Thyroid gland (tissue), 4 donors: ENCODE results near the gene IRAK3. TPM values are rescaled to one million over a fixed set of nuclear protein-coding genes. Genes with fewer than 3 reads are reported as not detected.
A peak's percentile ranks its signal among the peaks of the same experiment; 100 is the strongest.

ENCODE experiments used
- DNase-seq, 2 donors: peaks; one replicate each; pipeline ENCODE4 v3.0.0-alpha.2; 2019
- H3K27ac ChIP-seq, 3 donors: fragments of 200-600 bp; sonication (generic); 1 replicate in 2 of 3; 2 replicates in 1 of 3; pipeline ENCODE4 v1.5.1; 2016 to 2019; ENCODE audit warnings: mild to moderate bottlenecking in 1 of 3, moderate library complexity in 1 of 3
- H3K27me3 ChIP-seq: fragments of 200-600 bp; sonication (generic); one replicate; pipeline ENCODE4 v1.5.1; 2019
- H3K36me3 ChIP-seq, 2 donors: fragments of 200-600 bp; sonication (generic); one replicate each; pipeline ENCODE4 v1.5.1; 2016 to 2019
- H3K4me1 ChIP-seq, 2 donors: fragments of 200-600 bp; sonication (generic); one replicate each; pipeline ENCODE4 v1.5.1; 2017 to 2019
- H3K4me3 ChIP-seq, 3 donors: fragments of 200-600 bp; sonication (generic); replicated peaks in 1 of 3; 1 replicate in 2 of 3; 2 replicates in 1 of 3; pipeline ENCODE4 v1.5.1; 2016; ENCODE audit warnings: mild to moderate bottlenecking in 1 of 3
- H3K9me3 ChIP-seq: fragments of 200-600 bp; sonication (generic); one replicate; pipeline ENCODE4 v1.5.1; 2017
- POLR2A ChIP-seq, 2 donors: fragments of 450-650 bp; IDR thresholded peaks; one replicate each; pipeline ENCODE4 v1.6.1; 2017; ENCODE audit warnings: antibody characterized with exemption in 2 of 2, mild to moderate bottlenecking in 2 of 2, moderate library complexity in 1 of 2
- WGBS, 2 donors: methylation state at CpG; one replicate each; pipeline ENCODE4 v1.1.5; 2017; 5-methylcytosine and 5-hydroxymethylcytosine counted together
- intact Hi-C: fragments of 100-400 bp; cut with DNase I; formaldehyde crosslinking; loops from one replicate; pipeline ENCODE4 v1.15.1; 2023
- total RNA-seq, 4 donors: library from RNA; depleted of rRNA; stranded (reverse); fragments of >200 nt; gene quantifications; one replicate each; pipeline ENCODE4 v1.2.3, GENCODE V29; 2016
- TF ChIP-seq, protein P1 (sequence below), 6 experiments: fragments of 200-600 bp in 3 of 6; fragments of 450-650 bp in 3 of 6; sonication (generic) in 3 of 6; IDR thresholded peaks; one replicate each; pipeline ENCODE4 v1.5.1; 2016 to 2019; ENCODE audit warnings: antibody characterized with exemption in 6 of 6, mild to moderate bottlenecking in 2 of 6, inconsistent platforms in 1 of 6, moderate library complexity in 1 of 6

The IRAK3 gene, protein sequence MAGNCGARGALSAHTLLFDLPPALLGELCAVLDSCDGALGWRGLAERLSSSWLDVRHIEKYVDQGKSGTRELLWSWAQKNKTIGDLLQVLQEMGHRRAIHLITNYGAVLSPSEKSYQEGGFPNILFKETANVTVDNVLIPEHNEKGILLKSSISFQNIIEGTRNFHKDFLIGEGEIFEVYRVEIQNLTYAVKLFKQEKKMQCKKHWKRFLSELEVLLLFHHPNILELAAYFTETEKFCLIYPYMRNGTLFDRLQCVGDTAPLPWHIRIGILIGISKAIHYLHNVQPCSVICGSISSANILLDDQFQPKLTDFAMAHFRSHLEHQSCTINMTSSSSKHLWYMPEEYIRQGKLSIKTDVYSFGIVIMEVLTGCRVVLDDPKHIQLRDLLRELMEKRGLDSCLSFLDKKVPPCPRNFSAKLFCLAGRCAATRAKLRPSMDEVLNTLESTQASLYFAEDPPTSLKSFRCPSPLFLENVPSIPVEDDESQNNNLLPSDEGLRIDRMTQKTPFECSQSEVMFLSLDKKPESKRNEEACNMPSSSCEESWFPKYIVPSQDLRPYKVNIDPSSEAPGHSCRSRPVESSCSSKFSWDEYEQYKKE
- 10 to 100 TPM in 3 of 4 donors, 1 to 10 TPM in 1; 8.0 to 26.6 (median 17.6) TPM for total RNA-seq

- Histone ChIP-seq H3K36me3 (no peaks in the 10 kb centered on the region), H3K4me3 (peak within 1 kb of the TSS in 2 of 3 donors; percentile 1 to 31), H3K4me1 (peaks cover 0 to 7% of the 10 kb centered on the region in 2 donors), H3K27ac (peak within 1 kb of the TSS; percentile 70 to 91 (median 79)), H3K27me3 (no peaks in the 10 kb centered on the region), H3K9me3 (no peaks in the 10 kb centered on the region)
- TF ChIP-seq, protein P1, sequence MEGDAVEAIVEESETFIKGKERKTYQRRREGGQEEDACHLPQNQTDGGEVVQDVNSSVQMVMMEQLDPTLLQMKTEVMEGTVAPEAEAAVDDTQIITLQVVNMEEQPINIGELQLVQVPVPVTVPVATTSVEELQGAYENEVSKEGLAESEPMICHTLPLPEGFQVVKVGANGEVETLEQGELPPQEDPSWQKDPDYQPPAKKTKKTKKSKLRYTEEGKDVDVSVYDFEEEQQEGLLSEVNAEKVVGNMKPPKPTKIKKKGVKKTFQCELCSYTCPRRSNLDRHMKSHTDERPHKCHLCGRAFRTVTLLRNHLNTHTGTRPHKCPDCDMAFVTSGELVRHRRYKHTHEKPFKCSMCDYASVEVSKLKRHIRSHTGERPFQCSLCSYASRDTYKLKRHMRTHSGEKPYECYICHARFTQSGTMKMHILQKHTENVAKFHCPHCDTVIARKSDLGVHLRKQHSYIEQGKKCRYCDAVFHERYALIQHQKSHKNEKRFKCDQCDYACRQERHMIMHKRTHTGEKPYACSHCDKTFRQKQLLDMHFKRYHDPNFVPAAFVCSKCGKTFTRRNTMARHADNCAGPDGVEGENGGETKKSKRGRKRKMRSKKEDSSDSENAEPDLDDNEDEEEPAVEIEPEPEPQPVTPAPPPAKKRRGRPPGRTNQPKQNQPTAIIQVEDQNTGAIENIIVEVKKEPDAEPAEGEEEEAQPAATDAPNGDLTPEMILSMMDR (IDR thresholded peaks at IDR 0.05): no peak
- TF ChIP-seq POLR2A (IDR thresholded peaks at IDR 0.05): peak in 1 of 2 donors; percentile 66
- peak; percentile 65 to 66 for DNase-seq
- intact Hi-C loops: no loop called here
- WGBS, 2 donors: 32 to 38% methylated on average over 40 to 42 of the region's 82 CpGs
Measured at GRCh38 chr12:66188584-66189485, at the start of gene IRAK3. Gene IRAK3, plus strand, starts transcription at chr12:66189214. Its CDS starts 86 bp downstream, at chr12:66189300.

DNA sequence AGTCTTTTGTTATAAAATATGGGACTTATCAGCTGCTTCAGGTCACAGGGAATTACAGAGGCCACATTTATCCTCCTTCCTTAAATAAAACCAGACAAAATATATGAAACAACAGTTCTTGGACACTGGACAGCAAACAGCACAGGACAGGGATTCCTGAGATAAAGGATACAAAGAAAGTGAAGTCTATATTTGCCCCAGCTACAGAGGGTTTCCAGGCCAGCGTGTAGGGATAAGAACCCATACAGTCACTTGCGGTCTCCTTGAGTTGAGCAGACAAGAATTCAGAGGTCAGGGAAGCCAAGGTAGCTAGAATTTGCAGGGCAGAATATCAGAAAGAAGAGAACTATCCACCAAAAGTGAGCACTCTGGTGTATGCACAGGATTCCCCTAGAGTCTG lies 49.7 kb upstream of the IRAK3 start:
- Histone ChIP-seq H3K9me3 (no peaks in the 10 kb centered on the region), H3K4me1 (peaks cover 0 to under 1% of the 10 kb centered on the region in 2 donors), H3K27me3 (no peaks in the 10 kb centered on the region), H3K4me3 (no peak overlapping the region), H3K36me3 (peaks cover 6 to 15% of the 10 kb centered on the region in 2 donors), H3K27ac (no peak overlapping the region)
- no peak for TF ChIP-seq POLR2A (IDR thresholded peaks at IDR 0.05)
- TF ChIP-seq, protein P1 (IDR thresholded peaks at IDR 0.05): no peak
- 94 to 97% methylated on average over 2 of the region's 2 CpGs for WGBS, 2 donors
- intact Hi-C loops: no loop called here
- DNase-seq: no peak

DNA sequence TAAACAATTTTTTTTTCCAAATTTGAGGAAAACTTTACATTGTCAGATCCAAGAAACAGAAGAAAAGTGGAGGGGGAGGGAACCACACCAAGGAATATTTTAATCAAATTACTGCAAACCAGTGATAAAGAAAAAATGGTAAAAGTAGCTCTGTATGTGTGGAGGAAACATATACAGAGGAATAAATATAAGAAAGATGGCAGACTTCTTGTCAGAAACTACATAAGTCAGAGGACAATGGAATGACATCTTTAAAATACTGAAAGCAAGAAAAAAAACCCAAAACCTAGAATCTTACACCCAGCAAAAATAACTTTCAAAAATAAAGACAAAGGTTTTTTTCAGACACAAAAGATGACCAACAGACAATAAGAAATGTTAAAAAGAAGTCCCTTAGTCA lies 48.3 kb upstream of the IRAK3 start:
- peaks cover 6 to 15% of the 10 kb centered on the region in 2 donors for H3K36me3 ChIP-seq

DNA sequence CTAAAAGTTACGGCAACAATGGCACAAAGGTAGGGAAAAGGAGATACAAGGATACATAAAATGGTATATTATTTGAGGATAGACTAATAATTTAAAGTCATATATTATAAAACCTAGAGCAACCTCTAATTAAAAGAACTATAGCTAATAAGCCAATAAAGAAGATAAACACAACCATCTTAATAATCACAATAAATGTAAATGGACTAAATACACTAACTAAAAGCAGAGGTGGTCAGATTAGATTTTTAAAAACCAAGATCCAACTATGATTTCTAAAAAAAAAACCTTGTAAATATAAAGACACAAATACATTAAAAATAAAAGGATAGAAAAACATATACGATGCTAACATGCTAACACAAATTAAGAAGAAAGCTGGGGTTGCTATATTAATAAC lies 47.7 kb upstream of the IRAK3 start:
- TF ChIP-seq, protein P1 (IDR thresholded peaks at IDR 0.05): no peak
- no peak for TF ChIP-seq POLR2A (IDR thresholded peaks at IDR 0.05)
- intact Hi-C loops: no loop called here
- WGBS, 2 donors: 96 to 98% methylated on average over 2 of the region's 2 CpGs
- H3K27ac ChIP-seq: no peak overlapping the region
- H3K9me3 ChIP-seq: no peaks in the 10 kb centered on the region
- peaks cover 6 to 15% of the 10 kb centered on the region in 2 donors for H3K36me3 ChIP-seq
- DNase-seq: no peak
- H3K27me3 ChIP-seq: no peaks in the 10 kb centered on the region
- H3K4me3 ChIP-seq: no peak overlapping the region
- peaks cover 0 to 13% of the 10 kb centered on the region in 2 donors for H3K4me1 ChIP-seq

More for the DNA sequence above, 48.3 kb upstream of the IRAK3 start:
- Histone ChIP-seq H3K27me3 (no peaks in the 10 kb centered on the region), H3K27ac (no peak overlapping the region), H3K4me3 (no peak overlapping the region), H3K4me1 (peaks cover 0 to 13% of the 10 kb centered on the region in 2 donors), H3K9me3 (no peaks in the 10 kb centered on the region)
- intact Hi-C loops: no loop called here
- TF ChIP-seq, protein P1 (IDR thresholded peaks at IDR 0.05): no peak
- no peak for TF ChIP-seq POLR2A (IDR thresholded peaks at IDR 0.05)
- no peak for DNase-seq
